Parathyroid adenoma (tissue), 2 donors: Measurements from ENCODE around the gene ZSCAN31.
"Not testable (repeated sequence)": the region's sequence is repeated elsewhere in the genome, so short reads cannot be mapped to it uniquely, and the experiment has no call there.

Source experiments
- H2AFZ ChIP-seq: fragments of 300-600 bp; sonication (generic); one replicate; pipeline ENCODE4 v1.7.0; 2017; ENCODE audit warnings: antibody characterized with exemption, mild to moderate bottlenecking
- H3K27ac ChIP-seq: fragments of 300-600 bp; sonication (generic); one replicate; pipeline ENCODE4 v1.7.0; 2017
- H3K27me3 ChIP-seq: fragments of 300-600 bp; sonication (generic); one replicate; pipeline ENCODE4 v1.7.0; 2017; ENCODE audit warnings: low read length; ENCODE audit not compliant: control insufficient read depth, insufficient read depth
- H3K36me3 ChIP-seq: fragments of 300-600 bp; sonication (generic); one replicate; pipeline ENCODE4 v1.7.0; 2017; ENCODE audit warnings: low read length; ENCODE audit not compliant: control insufficient read depth, insufficient read depth
- H3K4me1 ChIP-seq: fragments of 300-600 bp; sonication (generic); one replicate; pipeline ENCODE4 v1.7.0; 2017; ENCODE audit warnings: control low read depth
- H3K4me2 ChIP-seq: fragments of 300-600 bp; sonication (generic); one replicate; pipeline ENCODE4 v1.7.0; 2017; ENCODE audit warnings: low read length
- H3K4me3 ChIP-seq: fragments of 300-600 bp; sonication (generic); one replicate; pipeline ENCODE4 v1.7.0; 2017; ENCODE audit warnings: low read depth, low read length
- H3K79me2 ChIP-seq: fragments of 300-600 bp; sonication (generic); one replicate; pipeline ENCODE4 v1.7.0; 2017; ENCODE audit warnings: control low read depth
- H3K9ac ChIP-seq: fragments of 300-600 bp; sonication (generic); one replicate; pipeline ENCODE4 v1.7.0; 2017; ENCODE audit warnings: mild to moderate bottlenecking
- H3K9me3 ChIP-seq: fragments of 300-600 bp; sonication (generic); one replicate; pipeline ENCODE4 v1.7.0; 2017; ENCODE audit warnings: low read length; ENCODE audit not compliant: control insufficient read depth
- TF ChIP-seq, protein P1 (sequence below): fragments of 300-600 bp; sonication (generic); IDR thresholded peaks from one replicate; pipeline ENCODE4 v1.7.0; 2017; ENCODE audit warnings: antibody characterized with exemption, mild to moderate bottlenecking
- donor health status: primary hyperparathyroidism.

The ZSCAN31 gene

DNA sequence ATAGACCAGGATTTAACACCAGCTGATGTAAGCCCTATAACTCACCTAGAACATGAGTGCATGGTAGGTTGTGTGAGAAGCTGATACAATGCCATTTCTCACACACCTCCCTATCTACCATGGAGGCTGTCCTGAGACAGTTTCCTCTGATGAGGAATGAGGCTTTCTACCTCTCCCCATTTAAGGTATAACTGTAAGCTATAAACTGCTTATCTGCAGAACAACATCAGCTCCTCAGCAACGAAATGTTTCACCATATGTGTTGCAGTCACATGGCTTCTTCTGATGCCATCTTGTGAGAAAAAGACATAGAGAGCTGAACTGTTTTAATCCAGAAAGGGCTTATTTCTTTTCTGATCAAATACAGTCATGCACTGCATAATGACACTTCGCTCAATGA, 34.5 kb upstream of the ZSCAN31 start:
- no peaks in the 10 kb centered on the region for H3K36me3 ChIP-seq
- TF ChIP-seq, protein P1, sequence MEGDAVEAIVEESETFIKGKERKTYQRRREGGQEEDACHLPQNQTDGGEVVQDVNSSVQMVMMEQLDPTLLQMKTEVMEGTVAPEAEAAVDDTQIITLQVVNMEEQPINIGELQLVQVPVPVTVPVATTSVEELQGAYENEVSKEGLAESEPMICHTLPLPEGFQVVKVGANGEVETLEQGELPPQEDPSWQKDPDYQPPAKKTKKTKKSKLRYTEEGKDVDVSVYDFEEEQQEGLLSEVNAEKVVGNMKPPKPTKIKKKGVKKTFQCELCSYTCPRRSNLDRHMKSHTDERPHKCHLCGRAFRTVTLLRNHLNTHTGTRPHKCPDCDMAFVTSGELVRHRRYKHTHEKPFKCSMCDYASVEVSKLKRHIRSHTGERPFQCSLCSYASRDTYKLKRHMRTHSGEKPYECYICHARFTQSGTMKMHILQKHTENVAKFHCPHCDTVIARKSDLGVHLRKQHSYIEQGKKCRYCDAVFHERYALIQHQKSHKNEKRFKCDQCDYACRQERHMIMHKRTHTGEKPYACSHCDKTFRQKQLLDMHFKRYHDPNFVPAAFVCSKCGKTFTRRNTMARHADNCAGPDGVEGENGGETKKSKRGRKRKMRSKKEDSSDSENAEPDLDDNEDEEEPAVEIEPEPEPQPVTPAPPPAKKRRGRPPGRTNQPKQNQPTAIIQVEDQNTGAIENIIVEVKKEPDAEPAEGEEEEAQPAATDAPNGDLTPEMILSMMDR: no peak

DNA sequence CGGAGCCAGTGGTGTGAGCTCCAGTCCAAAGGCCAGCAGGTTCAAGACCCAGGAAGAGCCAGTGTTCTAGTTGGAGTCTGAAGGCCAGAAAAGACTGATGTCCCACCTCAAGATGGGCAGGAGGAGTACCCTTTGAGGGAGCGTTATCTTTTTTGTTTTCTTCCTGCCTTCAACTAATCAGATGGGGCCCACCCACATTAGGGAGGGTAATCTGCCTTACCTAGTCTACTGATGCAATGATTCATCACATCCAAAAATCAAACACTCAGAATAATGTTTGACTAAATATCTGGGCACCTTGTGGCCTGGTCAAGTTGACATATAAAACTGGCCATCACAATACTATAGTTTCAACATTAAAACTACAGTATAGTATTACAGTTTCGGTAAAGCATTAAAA, 33.5 kb upstream of the ZSCAN31 start:
- Histone ChIP-seq H3K4me1 (no peaks in the 10 kb centered on the region), H3K79me2 (peaks cover 3% of the 10 kb centered on the region), H2AFZ (no peak overlapping the region), H3K36me3 (no peaks in the 10 kb centered on the region), H3K27me3 (no peaks in the 10 kb centered on the region), H3K9ac (no peak overlapping the region), H3K27ac (no peak overlapping the region), H3K4me2 (no peak overlapping the region), H3K9me3 (no peaks in the 10 kb centered on the region), H3K4me3 (no peak overlapping the region)
- TF ChIP-seq, protein P1: no peak

More for the DNA sequence above, 34.5 kb upstream of the ZSCAN31 start:
- no peaks in the 10 kb centered on the region for H3K4me1 ChIP-seq
- H3K9me3 ChIP-seq: no peaks in the 10 kb centered on the region
- H3K27me3 ChIP-seq: no peaks in the 10 kb centered on the region
- H3K9ac ChIP-seq: no peak overlapping the region
- no peak overlapping the region for H2AFZ ChIP-seq
- no peak overlapping the region for H3K27ac ChIP-seq
- H3K79me2 ChIP-seq: peaks cover 3% of the 10 kb centered on the region
- H3K4me2 ChIP-seq: no peak overlapping the region
- no peak overlapping the region for H3K4me3 ChIP-seq

GRCh38 chr6:28368522-28368921, 32.6 kb upstream of the ZSCAN31 start:
- Histone ChIP-seq H3K27me3 (no peaks in the 10 kb centered on the region), H3K4me2 (no peak overlapping the region), H3K4me3 (no peak overlapping the region), H3K79me2 (peaks cover 6% of the 10 kb centered on the region), H3K9me3 (no peaks in the 10 kb centered on the region), H3K9ac (no peak overlapping the region), H3K4me1 (no peaks in the 10 kb centered on the region), H3K27ac (no peak overlapping the region), H2AFZ (no peak overlapping the region), H3K36me3 (no peaks in the 10 kb centered on the region)
- TF ChIP-seq, protein P1: no peak

- not testable (repeated sequence) for H3K27ac ChIP-seq, H3K4me2 ChIP-seq, H3K36me3 ChIP-seq, H2AFZ ChIP-seq, H3K9ac ChIP-seq, H3K4me3 ChIP-seq, H3K9me3 ChIP-seq, H3K27me3 ChIP-seq, H3K79me2 ChIP-seq, H3K4me1 ChIP-seq
Observed at GRCh38 chr6:28365590-28365989, 29.6 kb upstream of the ZSCAN31 start.

GRCh38 chr6:28360961-28361360, 25.0 kb upstream of the ZSCAN31 start:
- H3K36me3 ChIP-seq: no peaks in the 10 kb centered on the region
- H3K27ac ChIP-seq: no peak overlapping the region
- no peaks in the 10 kb centered on the region for H3K4me1 ChIP-seq
- no peak overlapping the region for H2AFZ ChIP-seq
- no peak overlapping the region for H3K9ac ChIP-seq
- H3K27me3 ChIP-seq: no peaks in the 10 kb centered on the region
- H3K9me3 ChIP-seq: no peaks in the 10 kb centered on the region
- TF ChIP-seq, protein P1: no peak
- no peak overlapping the region for H3K4me2 ChIP-seq
- H3K79me2 ChIP-seq: peaks cover 12% of the 10 kb centered on the region
- no peak overlapping the region for H3K4me3 ChIP-seq

GRCh38 chr6:28359562-28359961, 23.6 kb upstream of the ZSCAN31 start:
- H3K27me3 ChIP-seq, H3K9me3 ChIP-seq, H3K4me2 ChIP-seq, H3K27ac ChIP-seq, H3K4me3 ChIP-seq, H2AFZ ChIP-seq, H3K4me1 ChIP-seq, H3K9ac ChIP-seq, H3K79me2 ChIP-seq, H3K36me3 ChIP-seq: not testable (repeated sequence)
